Right renal cortex interstitium (tissue), 3 donors: Measurements from ENCODE around the gene TCEA3. TPM values are rescaled to one million over a fixed set of nuclear protein-coding genes. Genes with fewer than 3 reads are reported as not detected.
"Not testable (repeated sequence)": the region's sequence is repeated elsewhere in the genome, so short reads cannot be mapped to it uniquely, and the experiment has no call there.

ENCODE experiments used
- DNase-seq, 3 donors: peaks; one replicate each; pipeline ENCODE4 v3.0.0-alpha.2; 2013; ENCODE audit warnings: low read depth in 3 of 3, low spot score in 2 of 3
- polyA plus RNA-seq, 3 donors: library from polyadenylated mRNA; unstranded; fragments of 120-200 nt; gene quantifications; one replicate each; pipeline ENCODE4 v1.2.1, GENCODE V29; 2013; ENCODE audit not compliant: insufficient read length in 3 of 3

Gene TCEA3
- polyA plus RNA-seq, 3 donors = 32.3 to 44.9 (median 43.3) TPM

DNA sequence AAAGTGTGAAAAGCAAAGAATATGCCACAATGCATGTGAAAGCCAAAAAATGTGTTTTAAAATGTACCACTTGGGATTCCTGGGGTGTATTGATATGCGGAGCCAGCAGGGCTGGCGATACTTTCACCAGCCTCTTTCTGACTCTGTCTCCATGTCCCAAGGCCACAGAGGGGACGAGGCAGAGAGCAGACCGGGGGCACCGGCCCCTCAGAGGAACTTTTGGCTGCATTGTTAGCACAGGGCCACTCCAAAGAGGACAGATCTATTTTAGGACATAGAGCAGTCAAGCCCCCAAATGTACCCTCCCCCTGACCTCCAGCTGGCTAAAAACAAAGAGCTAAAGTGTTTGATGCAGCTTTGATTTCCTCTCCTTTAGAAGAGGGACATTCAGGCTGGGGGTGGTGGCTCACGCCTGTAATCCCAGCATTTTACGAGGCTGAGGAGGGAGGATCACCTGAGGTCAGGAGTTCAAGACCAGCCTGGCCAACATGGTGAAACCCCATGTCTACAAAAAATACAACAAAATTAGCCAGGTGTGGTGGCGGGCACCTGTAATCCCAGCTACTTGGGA lies 29.3 kb downstream of the TCEA3 start:
- DNase-seq = no peak

DNA sequence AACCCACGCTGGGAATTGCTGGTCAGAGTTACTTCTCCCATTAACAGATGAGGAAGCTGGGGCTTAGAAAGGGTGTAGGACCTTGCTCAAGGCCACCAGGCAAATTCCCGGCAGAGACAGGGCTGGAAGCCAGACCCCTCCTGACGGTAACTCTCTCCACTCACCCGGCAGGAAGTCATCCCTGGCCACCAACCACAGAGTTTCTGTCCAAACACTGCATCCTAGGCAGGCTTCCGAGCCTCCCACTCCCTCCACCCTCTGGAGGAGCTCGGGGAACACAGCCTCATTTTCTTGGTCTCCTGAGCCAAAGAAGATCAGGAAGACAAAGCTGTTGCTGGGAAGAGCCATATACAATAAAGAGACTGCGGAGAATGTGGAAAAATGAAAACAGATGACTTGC lies 29.9 kb downstream of the TCEA3 start:
- no peak for DNase-seq

DNA sequence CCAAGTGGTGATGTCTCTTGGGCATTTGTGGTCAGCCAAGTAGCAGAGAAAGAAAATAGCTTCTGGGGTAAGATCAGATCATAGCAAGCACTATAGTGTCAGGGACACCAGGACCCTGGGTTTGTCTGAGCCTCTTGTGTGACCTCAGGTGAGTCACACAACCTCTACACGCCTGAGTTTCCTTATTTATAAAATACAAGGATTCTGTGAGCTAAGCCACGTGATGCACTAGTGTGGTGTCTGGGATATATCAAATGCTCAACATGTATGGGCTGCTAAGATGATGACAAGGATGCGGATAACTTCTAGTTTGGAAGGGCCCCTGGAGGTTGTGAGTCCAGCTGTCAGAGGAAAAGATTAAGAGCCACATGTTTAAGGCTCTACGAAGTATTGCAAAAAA lies 30.4 kb downstream of the TCEA3 start:
- no peak for DNase-seq

DNA sequence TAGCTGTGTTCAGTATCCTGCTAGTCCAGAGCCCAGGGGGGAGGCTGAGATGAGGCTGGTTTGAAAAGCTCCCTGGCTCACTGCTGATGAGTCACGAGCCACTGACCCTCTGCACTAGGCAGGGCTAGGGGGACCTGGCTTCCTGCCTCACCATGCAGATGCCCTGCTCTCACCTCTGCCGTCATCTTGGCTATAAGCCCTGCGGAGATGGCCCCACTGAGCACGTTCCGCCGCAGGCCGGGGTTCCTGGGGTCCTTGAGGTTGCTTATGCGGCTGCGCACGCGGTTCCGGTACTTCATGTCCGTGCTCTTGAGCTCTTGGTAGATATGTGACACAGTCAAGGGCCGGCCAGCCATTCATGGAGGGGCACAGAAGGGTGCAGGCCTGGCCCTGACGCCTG lies 30.8 kb downstream of the TCEA3 start:
- DNase-seq = no peak

DNA sequence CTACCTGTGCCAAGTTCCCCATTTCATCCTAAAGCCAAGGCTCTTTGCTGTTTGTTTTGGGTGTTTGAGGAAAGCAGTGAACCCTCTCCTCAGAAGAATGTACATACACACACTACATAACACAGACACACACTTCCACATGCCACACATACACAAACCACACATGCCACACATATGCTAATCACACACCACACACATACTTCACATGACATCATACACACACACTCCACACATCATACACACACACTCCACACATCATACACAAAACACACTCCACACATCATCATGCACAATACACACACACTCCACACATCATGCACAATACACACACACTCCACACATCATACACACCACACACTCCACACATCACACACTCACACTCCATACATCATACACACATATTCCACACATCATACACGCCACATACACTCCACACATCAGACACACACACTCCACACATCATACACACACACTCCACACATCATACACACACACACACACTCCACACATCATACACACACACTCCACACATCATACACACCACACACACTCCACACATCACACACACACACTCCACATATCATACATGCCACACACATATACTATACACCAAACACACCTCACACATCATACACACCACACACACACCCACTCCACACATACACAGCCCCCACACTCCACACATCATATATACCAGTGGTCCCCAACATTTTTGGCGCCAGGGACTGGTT lies 32.3 kb downstream of the TCEA3 start:
- no peak for DNase-seq

DNA sequence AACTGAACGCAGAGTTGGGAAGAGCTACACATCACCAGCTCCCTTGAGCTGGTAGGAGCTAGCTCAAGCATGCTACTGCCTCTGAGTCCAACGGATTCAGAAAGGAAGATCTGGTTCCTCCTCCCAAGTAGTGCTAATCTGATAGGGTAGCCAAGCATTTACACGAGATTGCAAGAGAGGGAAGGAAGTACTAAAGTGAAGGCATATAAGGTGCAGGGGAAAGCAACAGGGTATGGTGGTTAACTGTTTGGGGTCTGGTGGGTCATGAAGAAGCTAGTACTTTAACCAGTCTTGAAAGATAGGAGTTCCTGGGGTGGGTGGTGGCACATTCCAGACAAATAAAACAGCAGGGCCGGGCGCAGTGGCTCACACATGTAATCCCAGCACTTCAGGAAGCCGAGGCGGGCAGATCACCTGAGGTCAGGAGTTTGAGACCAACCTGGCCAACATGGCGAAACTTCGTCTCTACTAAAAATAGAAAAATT lies 34.7 kb downstream of the TCEA3 start:
- no peak for DNase-seq

DNA sequence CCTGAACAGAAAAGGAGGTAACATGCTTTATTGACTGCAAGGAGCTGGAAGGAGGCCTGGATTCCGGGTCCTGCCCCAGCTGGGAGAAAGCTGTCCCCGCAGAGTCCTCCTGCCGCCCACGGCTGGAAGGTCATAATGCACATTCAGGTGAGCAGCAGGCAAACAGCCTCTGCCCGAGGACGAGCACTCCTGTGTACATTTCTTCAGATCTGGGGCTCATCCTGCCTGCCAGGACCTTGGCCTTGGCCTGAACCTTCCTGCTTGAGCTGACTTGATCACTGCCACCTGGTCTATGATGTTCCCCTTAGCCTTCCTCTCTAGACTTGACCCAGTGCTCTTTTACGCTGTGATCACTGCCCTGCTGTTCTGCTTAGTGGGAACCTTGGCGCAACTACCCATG lies 37.1 kb downstream of the TCEA3 start:
- no peak for DNase-seq

DNA sequence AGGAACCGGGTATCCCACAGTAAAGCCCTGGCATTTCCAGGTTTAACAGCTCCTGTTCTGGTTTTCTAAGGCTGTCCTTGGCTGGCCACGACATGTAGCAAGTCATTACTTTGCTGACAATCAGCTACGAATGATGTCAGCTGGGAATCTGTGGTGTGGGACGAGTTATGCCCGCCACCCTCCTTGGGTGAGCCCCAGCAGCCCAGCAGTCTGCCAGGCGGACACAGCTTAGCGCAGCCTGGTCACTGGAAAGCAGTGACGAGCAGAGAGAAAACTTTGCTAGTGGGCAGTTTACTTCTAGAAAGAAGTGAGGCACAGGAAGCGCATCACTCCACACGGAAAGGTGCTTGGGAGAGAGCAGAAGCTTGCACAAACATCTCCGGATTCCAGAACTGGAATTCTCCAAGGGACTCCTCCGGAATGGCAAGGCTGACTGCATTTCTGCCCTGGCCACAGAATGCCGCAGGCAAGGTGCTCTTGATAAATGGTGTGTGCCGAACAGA lies 39.4 kb downstream of the TCEA3 start:
- DNase-seq = no peak

DNA sequence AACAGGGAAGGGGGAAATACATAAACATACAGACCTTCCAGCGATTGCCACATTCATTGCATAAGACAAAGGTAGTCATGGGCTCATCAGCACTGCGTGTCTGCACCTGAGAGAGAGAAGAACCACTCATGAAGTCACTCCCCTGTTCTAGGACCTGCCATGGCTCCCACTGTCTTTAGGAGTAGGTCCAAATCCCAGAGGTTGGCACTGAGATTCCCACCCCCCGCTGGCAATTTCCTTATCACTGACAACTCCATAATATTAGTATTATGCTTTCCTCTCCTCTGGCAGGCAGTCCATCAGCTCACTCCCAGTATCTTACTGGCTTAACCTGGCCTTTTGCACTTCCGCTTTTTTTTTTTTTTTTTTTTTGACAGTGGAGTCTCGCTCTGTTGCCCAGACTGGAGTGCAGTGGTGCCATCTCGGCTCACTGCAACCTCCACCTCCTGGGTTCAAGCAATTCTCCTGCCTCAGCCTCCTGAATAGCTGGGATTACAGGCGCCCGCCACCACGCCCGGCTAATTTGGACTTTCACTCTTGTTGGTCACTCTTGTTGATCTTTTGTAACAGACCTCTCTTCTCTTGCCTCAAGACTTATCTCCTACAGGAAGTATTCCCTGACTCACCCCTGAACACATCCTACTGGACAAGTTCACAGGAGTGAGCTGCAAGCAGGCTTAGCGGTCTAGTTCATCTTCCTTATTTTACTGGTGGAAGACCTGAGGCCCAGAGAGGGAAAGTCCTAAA lies 40.1 kb downstream of the TCEA3 start:
- no peak for DNase-seq

DNA sequence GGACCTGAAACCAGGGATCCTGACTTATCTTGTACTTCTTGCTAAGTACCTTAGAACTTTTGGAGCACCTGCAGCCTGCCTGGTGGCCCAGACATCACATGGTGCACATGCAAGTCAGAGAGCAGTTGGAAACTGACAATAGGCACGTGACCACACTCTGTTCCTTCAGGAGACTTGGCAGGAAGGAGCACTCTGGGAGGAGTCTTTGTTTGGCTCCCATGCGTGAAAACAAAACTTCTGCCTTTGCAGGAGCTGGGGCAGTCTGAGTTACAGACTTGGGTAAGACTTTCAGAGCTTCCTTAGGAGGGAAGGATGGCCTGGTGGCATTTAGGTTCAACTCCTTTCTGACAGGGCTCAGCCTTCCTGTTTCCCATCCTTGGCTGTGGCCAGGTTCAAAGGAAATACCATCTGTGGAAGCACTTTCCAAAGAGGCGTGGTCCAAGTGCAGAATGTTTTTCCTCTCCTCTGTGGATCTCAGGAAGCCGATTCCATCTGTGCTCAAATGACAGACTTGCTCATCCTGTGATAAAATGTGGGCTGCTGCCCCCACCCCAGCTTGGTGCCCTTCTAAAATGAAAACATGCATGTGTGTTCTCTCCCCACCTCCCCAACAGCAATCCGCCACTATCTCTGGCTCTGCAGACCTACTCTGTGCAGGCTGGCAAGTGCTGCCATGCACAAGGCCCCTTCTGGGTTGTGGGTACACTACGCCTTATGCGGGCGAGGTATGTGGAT lies 40.8 kb downstream of the TCEA3 start:
- DNase-seq = no peak

DNA sequence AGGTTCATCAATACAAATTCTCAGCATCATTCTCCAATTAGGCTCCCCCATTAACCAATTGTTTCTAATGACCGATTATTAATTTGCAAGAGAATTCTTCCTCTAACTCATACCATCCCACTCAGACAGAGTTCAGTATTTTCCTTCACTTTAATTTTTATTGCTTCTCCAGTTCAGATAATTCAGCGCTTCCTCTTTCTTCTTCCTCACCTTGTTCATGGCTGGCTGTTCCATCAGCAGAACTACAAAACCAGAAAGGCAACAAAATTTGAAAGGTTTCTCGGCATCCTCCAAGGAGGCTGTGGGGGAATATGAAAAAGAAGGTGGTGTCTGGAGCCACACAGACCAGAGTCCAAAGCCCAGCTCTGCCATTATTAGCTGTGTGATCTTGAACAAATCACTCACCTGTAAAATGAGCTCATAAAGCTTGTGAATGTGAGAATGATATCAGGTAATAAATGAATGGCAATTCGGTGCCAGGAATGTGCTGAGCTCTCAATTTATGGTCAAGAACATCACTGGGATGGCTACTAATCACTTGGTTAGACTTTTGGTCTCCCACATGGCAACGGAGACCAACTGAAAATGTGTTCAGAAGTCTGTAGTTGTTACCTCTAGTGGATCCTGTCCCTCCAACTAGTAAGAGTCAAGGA lies 43.2 kb downstream of the TCEA3 start:
- no peak for DNase-seq

DNA sequence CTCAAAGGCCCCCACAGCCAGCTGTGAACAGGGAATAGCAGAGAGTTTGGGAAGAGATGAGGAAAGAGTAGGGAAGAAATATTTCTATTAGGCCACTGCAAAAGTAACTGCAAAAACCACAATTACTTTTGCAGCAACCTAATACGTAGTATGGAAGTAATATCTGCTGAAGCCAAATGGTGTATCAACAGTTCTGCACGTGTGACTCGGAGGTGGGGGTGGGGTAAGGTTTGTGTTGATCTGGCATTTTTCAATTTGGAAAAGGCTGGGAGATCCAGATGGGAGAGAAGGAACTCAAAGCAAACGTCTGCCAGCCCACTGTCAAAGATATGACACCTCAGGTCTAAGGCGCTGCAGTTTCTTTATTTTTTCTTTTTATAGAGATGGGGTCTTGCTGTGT lies 43.8 kb downstream of the TCEA3 start:
- no peak for DNase-seq

DNA sequence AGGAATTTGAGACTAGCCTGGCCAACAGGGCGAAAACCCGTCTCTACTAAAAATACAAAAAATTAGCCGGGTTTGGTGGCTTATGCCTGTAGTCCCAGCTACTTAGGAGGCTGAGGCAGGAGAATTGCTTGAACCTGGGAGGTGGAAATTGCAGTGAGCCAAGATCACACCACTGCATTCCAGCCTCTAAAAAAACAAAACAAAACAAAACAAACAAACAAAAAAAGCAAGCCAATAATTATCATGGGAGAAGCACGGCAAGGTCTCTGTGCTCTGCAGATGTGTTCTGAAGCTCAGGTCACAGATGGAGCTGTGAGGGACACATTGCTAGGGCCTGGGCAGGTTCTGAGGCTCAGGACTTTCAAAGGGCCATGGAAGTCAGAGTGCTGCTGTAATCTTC lies 44.3 kb downstream of the TCEA3 start:
- DNase-seq = not testable (repeated sequence)

DNA sequence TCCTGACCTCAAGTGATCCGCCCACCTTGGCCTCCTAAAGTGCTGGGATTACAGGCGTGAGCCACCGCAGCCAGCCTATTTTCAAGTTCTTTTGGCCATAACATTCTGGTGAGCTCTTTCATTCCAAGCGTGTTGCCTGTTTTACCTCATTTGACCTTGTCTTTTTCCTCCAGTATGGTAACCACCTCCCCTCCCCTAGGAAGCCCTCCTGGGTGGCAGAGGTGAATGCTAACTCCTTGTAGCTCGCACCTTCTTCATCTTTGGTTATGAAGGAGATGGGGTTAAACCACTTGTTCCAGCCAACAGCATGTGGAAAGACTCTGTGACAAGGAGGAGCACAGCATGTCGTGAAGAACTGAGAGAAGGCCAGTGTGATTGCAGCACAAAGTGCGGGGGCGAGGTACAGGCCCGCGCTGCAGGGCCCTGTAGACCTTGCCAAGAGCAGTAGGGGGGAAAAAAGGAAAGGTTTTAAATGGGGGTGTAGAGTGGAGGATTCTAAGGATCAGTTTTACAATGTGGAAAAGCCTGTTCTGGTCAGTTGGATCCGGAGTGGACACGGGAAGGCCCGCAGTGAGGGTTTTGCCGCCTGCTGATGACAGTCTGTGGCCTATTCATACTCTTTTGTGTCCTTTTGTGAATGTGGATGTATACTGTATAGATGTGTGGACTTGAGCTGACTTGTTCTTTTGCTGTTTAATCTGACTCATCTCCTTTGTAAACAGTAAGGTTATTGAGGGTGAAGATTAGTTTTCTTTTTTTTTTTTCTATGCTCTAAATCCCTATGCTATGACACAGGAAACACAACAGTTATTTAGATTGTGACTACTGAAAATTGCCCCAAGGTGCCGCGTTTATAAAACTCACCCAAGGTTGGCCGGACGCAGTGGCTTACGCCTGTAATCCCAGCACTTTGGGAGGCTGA lies 47.4 kb downstream of the TCEA3 start:
- DNase-seq = no peak

DNA sequence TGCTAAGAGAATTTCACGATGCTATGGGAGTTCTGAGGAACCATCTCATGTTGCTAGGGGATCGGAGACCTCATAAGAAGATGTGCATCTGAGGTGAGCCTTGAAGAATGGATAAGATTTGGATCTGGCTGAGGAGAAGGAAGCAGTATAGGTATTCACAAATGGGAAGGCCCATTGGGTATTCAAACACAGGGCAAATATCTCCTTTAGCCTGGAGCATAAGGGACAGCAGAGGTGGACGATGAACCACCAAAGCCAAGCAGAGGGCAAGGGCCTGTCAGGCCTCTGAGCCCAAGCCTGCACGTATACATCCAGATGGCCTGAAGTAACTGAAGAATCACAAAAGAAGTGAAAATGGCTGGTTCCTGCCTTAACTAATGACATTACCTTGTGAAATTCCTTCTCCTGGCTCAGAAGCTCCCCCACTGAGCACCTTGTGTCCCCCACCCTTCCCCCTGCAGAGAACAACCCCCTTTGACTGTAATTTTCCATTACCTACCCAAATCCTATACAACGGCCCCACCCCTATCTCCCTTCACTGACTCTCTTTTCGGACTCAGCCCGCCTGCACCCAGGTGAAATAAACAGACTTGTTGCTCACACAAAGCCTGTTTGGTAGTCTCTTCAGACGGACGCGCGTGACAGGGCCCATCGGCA lies 50.3 kb downstream of the TCEA3 start:
- DNase-seq = not testable (repeated sequence)

DNA sequence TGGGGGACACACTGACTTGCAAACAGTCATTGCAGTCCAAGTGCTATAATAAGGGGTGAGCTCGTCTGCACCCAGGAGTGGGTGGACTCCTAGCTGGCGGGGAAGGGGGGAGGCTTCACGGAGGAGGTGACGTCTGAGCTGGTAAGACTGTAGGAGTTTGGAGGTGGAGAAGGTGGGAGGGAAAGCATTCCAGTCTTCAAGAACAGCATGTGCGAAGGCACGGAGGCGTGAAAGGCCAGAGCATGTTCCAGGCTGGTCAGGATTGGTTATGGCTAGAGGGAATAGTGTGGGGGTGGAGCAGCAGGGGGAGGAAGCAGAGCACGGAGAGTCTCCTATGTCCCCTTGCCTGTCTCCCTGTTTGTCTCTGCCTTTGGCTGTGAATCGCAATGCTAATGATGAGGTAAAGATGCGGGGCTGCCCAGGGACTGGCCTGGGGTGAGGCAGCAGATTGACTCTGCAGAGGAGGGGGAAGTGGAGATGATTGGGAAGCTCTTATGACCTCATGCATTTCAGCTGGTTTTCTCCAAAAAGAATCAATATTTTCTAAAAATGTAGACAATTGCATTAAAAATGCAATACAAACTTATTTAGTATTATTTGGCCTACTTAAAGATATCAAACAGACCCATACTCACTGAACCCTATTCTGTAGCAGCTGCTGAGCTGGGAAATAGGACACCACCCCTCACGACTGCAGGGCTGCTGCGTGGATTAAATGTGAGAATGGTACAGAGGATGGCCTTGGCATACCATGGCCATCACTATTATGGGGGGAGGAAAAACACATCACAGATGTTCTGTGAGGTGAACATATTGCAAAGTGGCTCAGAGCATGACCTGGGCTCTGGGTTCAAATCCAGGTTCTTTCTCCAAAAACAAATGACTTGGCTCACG lies 52.3 kb downstream of the TCEA3 start:
- DNase-seq = no peak

DNA sequence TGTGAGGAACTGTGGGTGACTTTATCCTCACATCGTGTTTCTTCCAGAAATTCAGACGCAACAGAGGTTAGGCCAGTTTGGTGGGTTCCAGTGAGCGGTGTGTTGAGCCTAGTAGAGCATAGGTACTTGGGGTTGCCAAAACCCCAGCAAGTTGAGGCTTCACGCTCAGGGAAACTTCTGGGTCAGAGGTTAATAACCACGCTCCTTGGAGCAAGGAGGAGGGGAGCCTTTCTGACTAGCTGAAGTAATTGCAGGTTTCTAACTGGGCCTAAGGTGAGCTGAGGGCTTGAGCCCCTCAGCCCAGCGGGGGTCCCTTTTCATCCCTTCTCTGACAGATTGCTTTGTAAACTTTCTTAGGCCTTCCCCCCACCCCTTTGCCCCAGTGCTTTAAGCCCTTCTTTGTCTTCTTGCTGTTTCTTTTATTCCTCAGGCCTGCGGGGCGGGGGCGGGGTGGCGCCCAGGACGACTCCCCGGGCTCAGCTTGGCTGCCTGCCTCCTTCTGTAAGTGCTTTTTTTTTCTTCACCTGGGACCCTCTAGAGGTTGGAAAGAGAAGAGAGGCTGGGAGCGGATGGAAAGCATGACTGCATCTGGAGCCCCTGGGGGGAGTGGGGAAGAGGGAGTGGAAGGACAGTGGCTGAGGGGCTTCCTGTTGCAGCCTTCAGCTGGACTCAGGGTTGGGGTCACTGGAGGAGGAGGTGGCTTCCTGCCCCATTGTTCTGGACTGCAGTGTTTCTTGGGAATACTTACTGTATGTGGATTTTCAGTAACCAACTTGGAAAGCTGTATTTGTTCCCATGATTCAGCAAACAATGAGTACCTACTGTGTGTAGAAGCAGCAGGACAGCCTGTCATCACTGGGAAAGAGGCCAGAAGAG lies 53.6 kb downstream of the TCEA3 start:
- peak in 2 of 3 donors; percentile 27 to 60 for DNase-seq
